SHP77 (cell line): ENCODE results near the gene DEPDC1.
"Not testable (repeated sequence)": the region's sequence is repeated elsewhere in the genome, so short reads cannot be mapped to it uniquely, and the experiment has no call there.

Source experiments
- DNase-seq, 2 experiments: peaks; one replicate each; lab custom pipeline; 2025; lab: John Stamatoyannopoulos, UW

DEPDC1 gene

GRCh38 chr1:68496680-68497357 lies at the start of gene DEPDC1:
TSS of gene DEPDC1 (minus strand) at chr1:68497082. CDS start at chr1:68496999, 83 bp downstream.
- DNase-seq: peak; percentile 87 to 93

- DNase-seq: no peak
Measured at GRCh38 chr1:68544651-68545050, 47.8 kb upstream of the DEPDC1 start.

GRCh38 chr1:68542586-68542985 lies 45.7 kb upstream of the DEPDC1 start:
- DNase-seq: no peak

GRCh38 chr1:68538941-68539340 lies 42.1 kb upstream of the DEPDC1 start:
- no peak for DNase-seq

GRCh38 chr1:68528243-68528642 lies 31.4 kb upstream of the DEPDC1 start:
- no peak for DNase-seq

- no peak for DNase-seq
Measured at GRCh38 chr1:68525781-68526180, 28.9 kb upstream of the DEPDC1 start.

GRCh38 chr1:68521286-68521685 lies 24.4 kb upstream of the DEPDC1 start:
- no peak for DNase-seq

- no peak for DNase-seq
Measured at GRCh38 chr1:68516066-68516465, 19.2 kb upstream of the DEPDC1 start.

GRCh38 chr1:68511254-68511653 lies 14.4 kb upstream of the DEPDC1 start:
- DNase-seq: no peak

GRCh38 chr1:68506386-68506785 lies 9.5 kb upstream of the DEPDC1 start:
- no peak for DNase-seq

- no peak for DNase-seq
Measured at GRCh38 chr1:68503085-68503484, 6.2 kb upstream of the DEPDC1 start.

- DNase-seq: no peak
Measured at GRCh38 chr1:68497358-68497698, 446 bp upstream of the DEPDC1 start.

GRCh38 chr1:68495968-68496679 lies 758 bp downstream of the DEPDC1 start:
- peak; percentile 8 to 18 for DNase-seq

- no peak for DNase-seq
Measured at GRCh38 chr1:68495532-68495931, 1.4 kb downstream of the DEPDC1 start.

GRCh38 chr1:68493193-68493592 lies 3.7 kb downstream of the DEPDC1 start:
- no peak for DNase-seq

- DNase-seq: not testable (repeated sequence)
Measured at GRCh38 chr1:68492255-68492654, 4.6 kb downstream of the DEPDC1 start.

- DNase-seq: no peak
Measured at GRCh38 chr1:68490046-68490651, 6.7 kb downstream of the DEPDC1 start.

- DNase-seq: no peak
Measured at GRCh38 chr1:68485431-68486022, 11.4 kb downstream of the DEPDC1 start.

GRCh38 chr1:68484618-68485017 lies 12.3 kb downstream of the DEPDC1 start:
- no peak for DNase-seq

- DNase-seq: no peak
Measured at GRCh38 chr1:68481041-68481440, 15.8 kb downstream of the DEPDC1 start.

GRCh38 chr1:68479501-68479900 lies 17.4 kb downstream of the DEPDC1 start:
- DNase-seq: no peak

- no peak for DNase-seq
Measured at GRCh38 chr1:68478662-68479061, 18.2 kb downstream of the DEPDC1 start.

GRCh38 chr1:68476626-68477025 lies 20.3 kb downstream of the DEPDC1 start:
- not testable (repeated sequence) for DNase-seq
